Tibial artery (tissue), 4 donors: Measurements from ENCODE around the gene RNU7-1.

Experiments used
- DNase-seq, 2 donors: peaks; one replicate each; pipeline ENCODE4 v3.0.0-alpha.2; 2019
- H3K27ac ChIP-seq, 2 donors: fragments of 200-600 bp; sonication (generic) in 1 of 2; 1 replicate in 1 of 2; 2 replicates in 1 of 2; pipeline ENCODE4 v1.5.1; 2018 to 2019; ENCODE audit warnings: mild to moderate bottlenecking in 1 of 2
- H3K27me3 ChIP-seq, 2 donors: fragments of 200-600 bp; sonication (generic) in 1 of 2; one replicate each; pipeline versions ENCODE4 v1.5.1 to v1.6.0; 2016 to 2019
- H3K36me3 ChIP-seq, 3 donors: fragments of 200-600 bp; sonication (generic) in 2 of 3; one replicate each; pipeline ENCODE4 v1.5.1; 2016 to 2019; ENCODE audit warnings: mild to moderate bottlenecking in 2 of 3
- H3K4me1 ChIP-seq, 4 donors: fragments of 200-600 bp; sonication (generic) in 2 of 4; 1 replicate in 3 of 4; 2 replicates in 1 of 4; pipeline ENCODE4 v1.5.1; 2016 to 2019
- H3K4me3 ChIP-seq, 2 donors: fragments of 200-600 bp; sonication (generic) in 1 of 2; 1 replicate in 1 of 2; 2 replicates in 1 of 2; pipeline ENCODE4 v1.5.1; 2018 to 2019; ENCODE audit warnings: mild to moderate bottlenecking in 2 of 2
- H3K9me3 ChIP-seq, 3 donors: fragments of 200-600 bp; sonication (generic) in 1 of 3; one replicate each; pipeline ENCODE4 v1.5.1; 2016 to 2019
- intact Hi-C: fragments of 100-400 bp; cut with DNase I; formaldehyde crosslinking; loops from one replicate; pipeline ENCODE4 v1.15.0; 2023; ENCODE audit warnings: low total_unique reads
- TF ChIP-seq, protein P1 (sequence below), 2 experiments: fragments of 200-600 bp in 1 of 2; fragments of 450-650 bp in 1 of 2; IDR thresholded peaks; one replicate each; pipeline ENCODE4 v1.5.1; 2017 to 2019; ENCODE audit warnings: antibody characterized with exemption in 2 of 2, mild to moderate bottlenecking in 1 of 2, moderate library complexity in 1 of 2

RNU7-1 gene

DNA sequence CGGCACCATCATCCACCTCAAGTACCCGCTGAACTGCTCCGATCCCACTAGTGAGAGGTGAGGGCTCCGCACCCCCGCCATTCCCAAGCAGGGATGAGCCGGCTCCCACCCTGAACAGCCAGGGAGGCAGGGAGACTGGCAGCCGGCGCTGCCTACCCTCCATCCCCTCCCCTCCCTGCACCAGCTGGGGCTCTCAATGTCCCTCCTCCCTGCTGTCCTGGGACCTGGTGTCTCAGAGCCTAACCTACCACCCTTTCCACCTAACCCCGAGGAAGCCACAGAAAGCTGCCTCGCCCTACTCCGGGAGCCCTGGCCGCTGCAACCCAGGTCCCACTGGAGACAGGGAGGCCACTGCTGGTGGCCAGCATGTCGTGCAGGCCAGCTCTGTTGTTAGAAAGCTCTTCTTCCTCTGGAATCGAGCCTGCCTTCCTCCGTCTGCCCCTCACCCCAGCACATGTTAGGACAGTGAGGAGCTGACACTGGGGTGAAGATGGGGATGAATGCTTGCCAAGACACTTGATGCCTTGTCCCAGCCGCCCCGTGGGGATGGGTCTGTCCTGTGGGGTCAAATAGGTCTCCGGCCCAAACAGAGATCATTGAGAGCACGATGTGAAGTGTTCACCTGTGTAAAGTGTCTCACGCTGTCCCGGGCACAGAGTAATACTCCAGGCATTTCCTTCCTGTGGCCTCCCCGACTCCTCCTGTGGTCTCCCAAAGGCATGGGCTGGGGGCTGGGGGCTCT lies 8.7 kb downstream of the RNU7-1 start:
- H3K9me3 ChIP-seq: no peaks in the 10 kb centered on the region
- DNase-seq: no peak
- H3K36me3 ChIP-seq: peaks cover 0 to 16% (median 0%) of the 10 kb centered on the region in 3 donors
- TF ChIP-seq, protein P1, sequence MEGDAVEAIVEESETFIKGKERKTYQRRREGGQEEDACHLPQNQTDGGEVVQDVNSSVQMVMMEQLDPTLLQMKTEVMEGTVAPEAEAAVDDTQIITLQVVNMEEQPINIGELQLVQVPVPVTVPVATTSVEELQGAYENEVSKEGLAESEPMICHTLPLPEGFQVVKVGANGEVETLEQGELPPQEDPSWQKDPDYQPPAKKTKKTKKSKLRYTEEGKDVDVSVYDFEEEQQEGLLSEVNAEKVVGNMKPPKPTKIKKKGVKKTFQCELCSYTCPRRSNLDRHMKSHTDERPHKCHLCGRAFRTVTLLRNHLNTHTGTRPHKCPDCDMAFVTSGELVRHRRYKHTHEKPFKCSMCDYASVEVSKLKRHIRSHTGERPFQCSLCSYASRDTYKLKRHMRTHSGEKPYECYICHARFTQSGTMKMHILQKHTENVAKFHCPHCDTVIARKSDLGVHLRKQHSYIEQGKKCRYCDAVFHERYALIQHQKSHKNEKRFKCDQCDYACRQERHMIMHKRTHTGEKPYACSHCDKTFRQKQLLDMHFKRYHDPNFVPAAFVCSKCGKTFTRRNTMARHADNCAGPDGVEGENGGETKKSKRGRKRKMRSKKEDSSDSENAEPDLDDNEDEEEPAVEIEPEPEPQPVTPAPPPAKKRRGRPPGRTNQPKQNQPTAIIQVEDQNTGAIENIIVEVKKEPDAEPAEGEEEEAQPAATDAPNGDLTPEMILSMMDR (IDR thresholded peaks at IDR 0.05): no peak
- H3K4me3 ChIP-seq: peak overlapping the region; percentile 35 to 43
- H3K27ac ChIP-seq: no peak overlapping the region
- intact Hi-C loops: no loop called here
- H3K4me1 ChIP-seq: no peaks in the 10 kb centered on the region
- no peaks in the 10 kb centered on the region for H3K27me3 ChIP-seq

DNA sequence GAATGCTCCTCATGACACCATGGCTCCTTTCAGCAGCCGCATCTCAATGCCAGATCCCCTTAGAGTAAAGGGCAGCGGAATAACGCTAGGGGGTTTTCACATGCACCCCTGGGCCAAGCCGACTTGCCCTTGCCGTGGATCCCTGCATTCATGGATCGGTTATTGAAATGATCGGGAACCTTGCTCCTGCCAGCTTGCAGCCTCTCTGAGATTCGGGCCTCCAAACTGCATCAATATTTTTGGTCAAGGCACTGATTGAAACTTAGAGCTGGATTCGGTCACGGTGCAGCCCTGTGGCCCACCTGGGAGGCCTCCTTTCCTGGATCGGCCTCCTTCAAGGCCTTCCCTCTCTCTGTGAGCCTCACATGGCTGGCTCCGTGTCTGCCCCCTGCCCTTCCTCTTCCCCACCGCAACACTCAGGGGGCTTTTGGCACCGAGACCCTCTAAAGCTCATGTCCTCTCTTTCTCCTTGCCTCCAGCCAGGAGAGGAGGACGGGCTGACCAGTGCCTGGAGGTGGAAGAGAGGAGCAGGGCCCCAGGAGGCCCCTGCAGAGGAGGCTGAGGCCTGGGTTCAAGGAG lies 9.3 kb downstream of the RNU7-1 start:
- Histone ChIP-seq H3K9me3 (no peaks in the 10 kb centered on the region), H3K4me3 (peak overlapping the region; percentile 35 to 43), H3K27ac (peak overlapping the region in 1 of 2 donors; percentile 19), H3K4me1 (no peaks in the 10 kb centered on the region), H3K36me3 (peaks cover 0 to 22% (median 0%) of the 10 kb centered on the region in 3 donors), H3K27me3 (no peaks in the 10 kb centered on the region)
- TF ChIP-seq, protein P1 (IDR thresholded peaks at IDR 0.05): no peak
- intact Hi-C loops: no loop called here
- DNase-seq: no peak

DNA sequence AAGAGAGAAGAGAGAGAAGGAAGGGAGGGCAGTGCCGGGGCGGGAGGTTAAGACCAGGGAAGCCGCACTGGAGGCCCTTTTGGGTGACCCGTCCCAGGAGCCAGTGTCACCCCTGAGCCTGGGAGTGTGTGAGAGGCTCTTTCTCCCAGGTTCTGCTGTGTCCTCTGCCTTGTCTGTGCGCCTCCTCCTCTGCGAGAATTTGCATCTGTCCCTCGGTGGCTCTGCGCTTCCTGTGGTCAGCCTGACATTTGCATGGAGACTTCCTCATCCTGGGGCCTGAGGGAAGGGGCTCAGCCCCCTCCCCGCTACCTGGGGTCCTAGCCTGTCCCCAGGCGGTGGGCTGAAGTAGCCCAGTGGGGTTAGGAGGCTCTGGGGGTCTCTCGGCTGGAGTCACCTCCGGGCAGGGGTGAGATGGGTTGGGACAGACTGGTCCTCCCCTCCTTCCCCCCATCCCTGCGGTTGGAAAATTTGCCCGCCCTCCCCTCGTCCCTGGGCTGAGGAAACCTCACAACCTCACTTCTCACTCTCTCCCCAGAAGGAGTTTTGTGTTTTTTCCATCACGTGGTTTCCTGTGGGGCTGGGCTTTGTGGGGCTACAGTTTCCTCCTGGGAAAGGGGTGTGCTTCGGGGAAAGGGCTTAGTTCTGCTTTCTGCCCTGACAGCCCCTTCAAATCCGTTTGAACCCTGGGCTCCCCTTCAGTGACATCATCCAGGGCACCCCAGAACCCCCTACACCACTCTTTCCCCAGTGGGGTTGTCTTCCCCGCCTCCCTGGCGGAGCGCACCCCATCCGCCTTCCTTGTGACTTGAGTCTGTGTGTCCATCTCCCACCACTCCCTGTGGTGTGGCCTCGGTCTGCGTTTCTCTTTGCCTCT lies 10.1 kb downstream of the RNU7-1 start:
- peaks cover 0 to 25% (median 0%) of the 10 kb centered on the region in 3 donors for H3K36me3 ChIP-seq
- peak overlapping the region in 1 of 2 donors; percentile 19 for H3K27ac ChIP-seq
- intact Hi-C loops: no loop called here
- TF ChIP-seq, protein P1 (IDR thresholded peaks at IDR 0.05): no peak
- no peaks in the 10 kb centered on the region for H3K4me1 ChIP-seq
- H3K27me3 ChIP-seq: no peaks in the 10 kb centered on the region
- no peaks in the 10 kb centered on the region for H3K9me3 ChIP-seq
- peak in 1 of 2 donors; percentile 65 for DNase-seq
- H3K4me3 ChIP-seq: peak overlapping the region; percentile 35 to 43

DNA sequence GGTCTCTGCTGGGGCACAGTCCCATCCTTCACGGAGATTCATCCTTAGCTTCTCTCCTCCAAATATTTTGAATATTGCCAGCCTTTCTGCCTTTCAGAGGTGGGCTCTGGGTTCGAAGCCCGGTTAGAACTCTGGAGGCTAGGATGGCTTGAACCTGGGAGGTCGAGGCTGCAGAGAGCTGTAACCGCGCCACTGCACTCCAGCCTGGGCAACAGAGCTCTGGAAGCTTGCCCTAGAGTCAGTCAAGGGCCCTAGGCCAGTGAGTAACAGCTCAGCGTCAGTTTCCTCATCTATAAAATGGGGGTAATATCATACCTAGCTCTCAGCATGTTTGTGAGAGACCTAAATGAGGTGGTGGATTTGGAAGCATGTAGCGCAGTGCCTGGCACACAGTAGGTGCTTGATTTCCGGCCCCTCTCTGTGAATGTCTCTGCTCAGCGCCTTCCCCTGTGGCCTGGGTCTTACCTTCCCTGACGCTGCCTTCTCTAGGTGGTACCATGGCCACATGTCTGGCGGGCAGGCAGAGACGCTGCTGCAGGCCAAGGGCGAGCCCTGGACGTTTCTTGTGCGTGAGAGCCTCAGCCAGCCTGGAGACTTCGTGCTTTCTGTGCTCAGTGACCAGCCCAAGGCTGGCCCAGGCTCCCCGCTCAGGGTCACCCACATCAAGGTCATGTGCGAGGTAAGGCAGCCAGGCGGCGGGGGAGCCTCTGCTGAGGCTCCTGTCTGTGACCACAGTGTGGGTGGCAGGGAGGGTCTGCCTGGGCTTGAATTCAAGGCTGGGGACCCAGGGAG lies 10.9 kb downstream of the RNU7-1 start:
- intact Hi-C loops: no loop called here
- no peak overlapping the region for H3K4me3 ChIP-seq
- no peak for DNase-seq
- no peak overlapping the region for H3K27ac ChIP-seq
- TF ChIP-seq, protein P1 (IDR thresholded peaks at IDR 0.05): no peak
- H3K27me3 ChIP-seq: no peaks in the 10 kb centered on the region
- H3K36me3 ChIP-seq: peaks cover 0 to 25% (median 0%) of the 10 kb centered on the region in 3 donors
- no peaks in the 10 kb centered on the region for H3K9me3 ChIP-seq
- H3K4me1 ChIP-seq: no peaks in the 10 kb centered on the region
